Fibroblast of mammary gland (primary cell): ENCODE measurements around the gene RND1.
"Not testable (repeated sequence)": the region's sequence is repeated elsewhere in the genome, so short reads cannot be mapped to it uniquely, and the experiment has no call there.

ENCODE experiments used
- DNase-seq: peaks from one replicate; pipeline ENCODE4 v3.0.0-alpha.2; 2010; ENCODE audit warnings: low read depth
- H3K4me3 ChIP-seq: 2 replicates; pipeline ENCODE4 v1.5.1; 2011; ENCODE audit warnings: low read depth, mild to moderate bottlenecking, low read length, moderate library complexity; ENCODE audit not compliant: control insufficient read depth
- TF ChIP-seq, protein P1 (sequence below): conservative IDR thresholded peaks from 2 replicates; pipeline ENCODE4 v1.5.1; 2011; ENCODE audit warnings: low read depth, low read length, inconsistent platforms; ENCODE audit not compliant: control insufficient read depth, insufficient read depth

The RND1 gene

DNA sequence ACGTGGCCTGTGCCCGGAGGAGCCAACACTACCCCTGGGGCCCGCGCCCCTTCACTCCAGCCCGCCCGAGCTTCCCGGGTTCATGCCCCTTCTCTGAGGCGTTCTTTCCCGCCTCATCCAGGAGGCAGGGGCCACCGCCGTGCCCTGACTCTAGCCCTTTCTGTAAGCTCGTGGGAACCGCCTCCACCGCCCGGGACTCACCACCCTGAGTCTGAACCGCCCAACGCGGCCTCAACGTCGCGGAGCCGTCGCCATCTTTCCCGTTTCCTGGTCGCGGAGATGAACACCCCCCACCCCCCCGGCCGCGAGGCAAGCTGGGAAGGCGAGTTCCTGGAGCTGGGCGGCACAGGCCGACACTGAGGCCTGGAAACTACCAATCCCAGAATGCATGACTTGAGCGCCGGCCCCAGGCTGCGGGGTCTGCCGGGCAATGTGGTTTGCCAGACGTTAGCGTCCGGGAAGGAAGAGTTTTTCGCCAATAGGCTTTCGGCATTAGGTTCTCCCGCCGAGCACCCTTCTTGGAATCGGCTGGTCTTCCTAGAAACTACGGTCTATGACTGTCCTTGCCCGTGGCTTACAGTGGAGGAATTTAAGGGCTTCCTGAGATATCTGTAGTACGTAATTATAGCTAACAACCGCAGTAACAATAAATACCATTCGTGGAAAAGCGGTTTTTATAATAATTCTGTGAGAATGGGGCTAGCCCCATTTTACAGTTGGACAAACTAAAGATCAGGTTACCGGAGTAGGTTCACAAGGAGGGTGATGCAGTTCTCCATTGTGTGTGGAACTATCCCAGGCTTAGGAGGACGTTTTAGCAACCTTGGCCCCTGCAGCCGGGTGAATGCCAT, 13.6 kb downstream of the RND1 start, which contains the start of gene DDX23:
TSS of gene DDX23 (minus strand) at position 281 of the 851 bp plus-strand sequence. CDS start 6,381 bp downstream, outside the sequence.
- peak within 1 kb of the TSS; percentile 99 for H3K4me3 ChIP-seq
- TF ChIP-seq, protein P1, sequence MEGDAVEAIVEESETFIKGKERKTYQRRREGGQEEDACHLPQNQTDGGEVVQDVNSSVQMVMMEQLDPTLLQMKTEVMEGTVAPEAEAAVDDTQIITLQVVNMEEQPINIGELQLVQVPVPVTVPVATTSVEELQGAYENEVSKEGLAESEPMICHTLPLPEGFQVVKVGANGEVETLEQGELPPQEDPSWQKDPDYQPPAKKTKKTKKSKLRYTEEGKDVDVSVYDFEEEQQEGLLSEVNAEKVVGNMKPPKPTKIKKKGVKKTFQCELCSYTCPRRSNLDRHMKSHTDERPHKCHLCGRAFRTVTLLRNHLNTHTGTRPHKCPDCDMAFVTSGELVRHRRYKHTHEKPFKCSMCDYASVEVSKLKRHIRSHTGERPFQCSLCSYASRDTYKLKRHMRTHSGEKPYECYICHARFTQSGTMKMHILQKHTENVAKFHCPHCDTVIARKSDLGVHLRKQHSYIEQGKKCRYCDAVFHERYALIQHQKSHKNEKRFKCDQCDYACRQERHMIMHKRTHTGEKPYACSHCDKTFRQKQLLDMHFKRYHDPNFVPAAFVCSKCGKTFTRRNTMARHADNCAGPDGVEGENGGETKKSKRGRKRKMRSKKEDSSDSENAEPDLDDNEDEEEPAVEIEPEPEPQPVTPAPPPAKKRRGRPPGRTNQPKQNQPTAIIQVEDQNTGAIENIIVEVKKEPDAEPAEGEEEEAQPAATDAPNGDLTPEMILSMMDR: no peak
- DNase-seq: peak; percentile 96

DNA sequence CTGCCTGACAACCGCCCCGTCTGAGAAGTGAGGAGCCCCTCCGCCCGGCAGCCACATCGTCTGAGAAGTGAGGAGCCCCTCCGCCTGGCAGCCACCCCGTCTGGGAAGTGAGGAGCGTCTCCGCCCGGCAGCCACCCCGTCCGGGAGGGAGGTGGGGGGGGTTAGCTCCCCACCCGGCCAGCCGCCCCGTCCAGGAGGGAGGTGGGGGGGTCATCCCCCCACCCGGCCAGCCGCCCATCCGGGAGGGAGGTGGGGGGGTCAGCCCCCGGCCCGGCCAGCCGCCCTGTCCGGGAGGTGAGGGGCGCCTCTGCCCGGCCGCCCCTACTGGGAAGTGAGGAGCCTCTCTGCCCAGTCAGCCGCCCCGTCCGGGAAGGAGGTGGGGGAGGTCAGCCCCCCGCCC, 23.6 kb downstream of the RND1 start:
- H3K4me3 ChIP-seq, DNase-seq: not testable (repeated sequence)

DNA sequence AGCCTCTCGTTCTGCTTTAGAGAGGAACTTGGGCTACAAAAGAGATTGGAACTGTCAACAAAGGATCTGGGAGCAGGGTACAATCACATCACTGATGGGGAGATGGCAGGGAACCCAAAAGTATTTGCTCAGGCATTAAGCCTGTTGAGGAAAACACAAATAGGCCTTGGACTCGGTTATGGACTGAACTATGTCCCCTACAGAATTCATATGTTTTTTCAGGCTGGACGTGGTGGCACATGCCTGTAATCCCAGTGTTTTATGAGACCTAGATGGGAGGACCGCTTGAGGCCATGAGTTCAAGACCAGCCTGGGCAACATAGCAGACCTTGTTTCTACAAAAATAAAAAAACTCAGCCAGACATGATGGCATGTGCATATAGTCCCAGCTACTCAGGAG, 27.6 kb downstream of the RND1 start:
- TF ChIP-seq, protein P1: no peak
- H3K4me3 ChIP-seq: no peak overlapping the region
- DNase-seq: no peak

DNA sequence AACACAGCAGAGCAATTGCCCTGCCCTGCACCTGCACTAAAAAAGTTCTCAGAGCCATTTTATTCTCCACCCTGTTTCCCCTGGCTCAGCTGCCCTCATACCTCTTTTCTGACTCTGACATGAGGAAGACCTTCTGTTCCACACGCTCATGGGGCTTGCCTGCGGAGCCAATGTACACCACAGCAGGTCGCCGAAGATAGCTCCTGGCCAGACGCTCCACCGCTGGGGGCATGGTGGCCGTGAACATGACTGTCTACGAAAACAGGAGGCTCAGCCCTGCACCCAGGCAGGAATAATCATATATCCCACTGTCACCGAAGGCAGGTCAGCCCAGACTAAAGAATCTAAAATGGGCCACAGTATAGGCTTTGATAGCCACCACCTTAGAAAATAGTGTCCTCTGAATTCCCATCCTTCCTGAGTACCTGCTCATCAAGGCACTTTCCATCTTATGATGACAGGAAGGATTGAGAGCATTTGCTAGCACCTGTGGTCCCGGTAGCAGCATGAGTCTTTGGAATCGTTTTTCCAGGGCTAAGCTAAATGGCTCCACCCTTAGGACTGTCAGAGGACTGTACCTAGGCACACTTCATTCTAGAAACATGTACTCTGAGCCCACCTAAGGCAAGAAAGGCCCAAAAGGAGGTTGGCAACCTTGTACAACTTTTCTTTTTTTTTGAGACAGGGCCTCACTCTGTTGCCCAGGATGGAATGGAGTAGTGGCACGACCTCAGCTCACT, 33.2 kb downstream of the RND1 start:
- H3K4me3 ChIP-seq: no peak overlapping the region
- no peak for DNase-seq
- TF ChIP-seq, protein P1: no peak

DNA sequence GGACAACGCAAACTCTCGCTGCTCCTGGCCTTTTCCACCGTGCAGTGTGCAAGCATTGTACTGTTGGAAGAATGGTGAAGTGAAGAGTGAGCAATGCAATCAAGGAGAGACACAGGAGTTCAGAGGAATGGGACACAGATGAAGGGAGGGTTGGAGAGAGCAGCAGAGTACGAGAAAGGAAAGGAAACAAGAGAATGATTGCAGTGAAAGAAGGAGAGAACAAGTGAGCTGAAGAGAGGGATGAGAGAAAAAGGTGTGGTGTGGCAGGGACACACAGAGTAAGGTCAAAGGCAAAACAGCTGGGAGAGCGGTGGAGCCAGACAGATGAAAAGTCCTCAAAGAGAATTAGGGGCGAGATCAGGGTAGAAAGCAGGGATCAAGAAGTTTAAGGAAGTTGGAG, 34.4 kb downstream of the RND1 start:
- H3K4me3 ChIP-seq: no peak overlapping the region
- DNase-seq: no peak
- TF ChIP-seq, protein P1: no peak

DNA sequence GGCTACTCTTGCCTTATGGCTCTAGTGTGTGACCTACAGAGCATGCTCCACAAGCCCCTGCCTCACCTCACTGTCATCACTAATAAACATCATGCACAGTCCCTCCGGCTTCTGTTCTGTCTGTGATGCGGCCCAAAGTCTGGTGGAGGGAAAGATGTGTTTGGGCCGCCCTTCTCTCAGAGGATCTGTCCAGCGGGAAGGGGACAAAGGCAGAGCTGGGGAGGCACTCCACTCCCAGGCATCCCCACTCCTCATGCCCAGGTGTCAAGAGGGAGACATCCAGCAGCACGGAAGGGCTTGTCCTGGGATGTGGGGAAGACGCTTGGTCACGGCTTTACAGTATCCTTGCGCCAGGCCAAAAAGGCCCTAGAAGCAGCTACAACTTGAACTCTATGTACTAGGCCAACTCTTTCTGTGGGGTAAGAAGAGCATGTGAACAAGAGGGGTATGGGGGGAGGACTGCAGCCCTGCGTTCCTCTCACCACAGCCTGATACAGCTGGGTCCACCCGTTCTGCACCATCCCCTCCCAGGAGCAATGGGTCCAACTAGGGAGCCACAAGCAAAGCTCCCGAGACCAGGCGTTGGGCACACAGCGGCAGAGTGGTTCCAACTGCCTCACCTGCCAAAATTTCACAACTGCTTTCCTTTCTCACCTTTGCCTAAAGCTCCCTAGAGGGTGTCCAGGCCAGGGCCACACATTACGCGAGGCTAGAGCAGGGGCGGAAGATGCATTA, 36.7 kb downstream of the RND1 start:
- DNase-seq: no peak
- H3K4me3 ChIP-seq: no peak overlapping the region
- TF ChIP-seq, protein P1: no peak

DNA sequence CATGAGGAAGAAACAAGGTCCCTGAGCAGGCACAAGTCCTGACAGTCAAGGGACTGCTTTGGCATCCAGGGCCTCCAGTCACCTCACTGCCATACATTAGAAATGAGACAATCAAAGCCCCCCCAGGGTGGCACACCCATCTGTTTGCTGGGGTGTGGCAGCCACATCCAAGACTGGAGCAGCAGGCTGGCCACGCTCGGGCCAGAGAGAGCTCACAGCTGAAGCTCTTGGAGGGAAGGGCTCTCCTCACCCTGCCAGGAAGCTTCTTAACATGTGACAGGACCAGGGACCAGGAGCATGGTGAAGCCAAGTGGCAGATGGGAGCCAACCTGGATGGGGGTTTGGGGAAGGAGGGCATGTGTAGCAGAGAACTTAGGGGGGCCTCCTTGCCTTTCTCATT, 37.4 kb downstream of the RND1 start:
- no peak overlapping the region for H3K4me3 ChIP-seq
- no peak for DNase-seq
- TF ChIP-seq, protein P1: no peak
